ENCODE measurements around the gene LINC00237.

The LINC00237 gene

GRCh38 chr20:21125849-21126580, 19.9 kb upstream of the LINC00237 start, which contains the start of gene KIZ:
TSS of gene KIZ (plus strand) at chr20:21126082. CDS start at chr20:21126116, 34 bp downstream.
- peak; percentile 96 for DNase-seq (ENCODE audit: low spot score)
- Histone ChIP-seq H3K27ac (peak within 1 kb of the TSS; percentile 84 to 86), H3K4me3 (peak within 1 kb of the TSS; percentile 98)
- TF ChIP-seq CTCF (IDR thresholded peaks at IDR 0.05): no peak

GRCh38 chr20:21125072-21125848, 19.1 kb upstream of the LINC00237 start:
- Histone ChIP-seq H3K27ac (peak overlapping the region; percentile 39 to 86), H3K4me3 (peak overlapping the region; percentile 98)
- TF ChIP-seq CTCF (IDR thresholded peaks at IDR 0.05): no peak
- DNase-seq (ENCODE audit: low spot score): no peak

- Histone ChIP-seq H3K27ac (no peak overlapping the region), H3K4me3 (no peak overlapping the region)
- TF ChIP-seq CTCF (IDR thresholded peaks at IDR 0.05): no peak
- DNase-seq (ENCODE audit: low spot score): no peak
Observed at GRCh38 chr20:21124190-21124589, 18.0 kb upstream of the LINC00237 start.

GRCh38 chr20:21118782-21119181, 12.6 kb upstream of the LINC00237 start:
- H3K4me3 ChIP-seq: no peak overlapping the region
- no peak for TF ChIP-seq CTCF (IDR thresholded peaks at IDR 0.05)
- no peak overlapping the region for H3K27ac ChIP-seq
- DNase-seq (ENCODE audit: low spot score): no peak

- DNase-seq (ENCODE audit: low spot score): no peak
- Histone ChIP-seq H3K27ac (no peak overlapping the region), H3K4me3 (no peak overlapping the region)
- TF ChIP-seq CTCF (IDR thresholded peaks at IDR 0.05): no peak
Observed at GRCh38 chr20:21118138-21118537, 12.0 kb upstream of the LINC00237 start.

- no peak overlapping the region for H3K4me3 ChIP-seq
- no peak for DNase-seq (ENCODE audit: low spot score)
- TF ChIP-seq CTCF (IDR thresholded peaks at IDR 0.05): no peak
- H3K27ac ChIP-seq: no peak overlapping the region
Observed at GRCh38 chr20:21117521-21117920, 11.4 kb upstream of the LINC00237 start.

Data from coronary artery (tissue), 2 donors.